Neuronal stem cell (in vitro differentiated cells): Measurements from ENCODE around the gene TRPM8.
"Not testable (repeated sequence)": the region's sequence is repeated elsewhere in the genome, so short reads cannot be mapped to it uniquely, and the experiment has no call there.

Source experiments
- DNase-seq: peaks from one replicate; pipeline ENCODE4 v3.0.0-alpha.2; 2013; ENCODE audit warnings: low spot score
- H2AFZ ChIP-seq: one replicate; pipeline ENCODE4 v1.6.1; 2013; ENCODE audit warnings: mild to moderate bottlenecking, low read length, inconsistent platforms
- H2AK5ac ChIP-seq: 2 replicates; pipeline ENCODE4 v1.6.1; 2013; ENCODE audit warnings: low read depth, mild to moderate bottlenecking, inconsistent platforms, low read length, moderate library complexity, mixed read lengths
- H2BK120ac ChIP-seq: 2 replicates; pipeline ENCODE4 v1.6.1; 2013; ENCODE audit warnings: low read depth, mild to moderate bottlenecking, inconsistent platforms, low read length, moderate library complexity, mixed read lengths
- H2BK12ac ChIP-seq: one replicate; pipeline ENCODE4 v1.6.1; 2013; ENCODE audit warnings: low read length, inconsistent platforms
- H2BK15ac ChIP-seq: 2 replicates; pipeline ENCODE4 v1.6.1; 2013; ENCODE audit warnings: mild to moderate bottlenecking, low read length, inconsistent platforms, mixed read lengths
- H2BK5ac ChIP-seq: one replicate; pipeline ENCODE4 v1.6.1; 2013; ENCODE audit warnings: inconsistent platforms, mild to moderate bottlenecking, low read length, moderate library complexity
- H3K14ac ChIP-seq: one replicate; pipeline ENCODE4 v1.6.1; 2013; ENCODE audit warnings: low read length, inconsistent platforms
- H3K18ac ChIP-seq: 2 replicates; pipeline ENCODE4 v1.6.1; 2013; ENCODE audit warnings: low read length, inconsistent platforms
- H3K23ac ChIP-seq: 2 replicates; pipeline ENCODE4 v1.6.1; 2013; ENCODE audit warnings: low read depth, mild to moderate bottlenecking, mixed read lengths, low read length, inconsistent platforms; ENCODE audit not compliant: poor library complexity
- H3K27ac ChIP-seq: replicated peaks from 3 replicates; pipeline ENCODE4 v1.5.1; 2013; ENCODE audit warnings: low read length, inconsistent platforms
- H3K27me3 ChIP-seq, 3 experiments: 2 replicates each; pipeline ENCODE4 v1.6.1; 2013; ENCODE audit warnings: low read length in 3 of 3, mild to moderate bottlenecking in 2 of 3, inconsistent platforms in 1 of 3, low read depth in 1 of 3, mixed read lengths in 1 of 3, moderate library complexity in 1 of 3; ENCODE audit not compliant: control insufficient read depth in 3 of 3, insufficient read depth in 3 of 3
- H3K36me3 ChIP-seq, 2 donors: replicated peaks in 1 of 2; 2 replicates each; pipeline ENCODE4 v1.6.1; 2013; ENCODE audit warnings: low read length in 2 of 2; ENCODE audit not compliant: control insufficient read depth in 2 of 2, insufficient read depth in 2 of 2
- H3K4ac ChIP-seq: 2 replicates; pipeline ENCODE4 v1.6.1; 2013; ENCODE audit warnings: inconsistent platforms, mild to moderate bottlenecking, low read length, moderate library complexity
- H3K4me1 ChIP-seq, 2 donors: 1 replicate in 1 of 2; 2 replicates in 1 of 2; pipeline ENCODE4 v1.6.1; 2013; ENCODE audit warnings: low read length in 2 of 2, low read depth in 1 of 2; ENCODE audit not compliant: control insufficient read depth in 2 of 2, insufficient read depth in 1 of 2
- H3K4me2 ChIP-seq: one replicate; pipeline ENCODE4 v1.6.1; 2013; ENCODE audit warnings: mild to moderate bottlenecking, low read length, inconsistent platforms; ENCODE audit not compliant: insufficient read depth, poor library complexity, severe bottlenecking
- H3K4me3 ChIP-seq, 2 donors: 2 replicates each; pipeline ENCODE4 v1.5.1; 2013; ENCODE audit warnings: low read length in 2 of 2, mild to moderate bottlenecking in 2 of 2, inconsistent platforms in 1 of 2, moderate library complexity in 1 of 2
- H3K79me1 ChIP-seq: one replicate; pipeline ENCODE4 v1.6.1; 2013; ENCODE audit warnings: low read depth, mild to moderate bottlenecking, inconsistent platforms, low read length, moderate library complexity
- H3K9ac ChIP-seq: one replicate; pipeline ENCODE4 v1.6.1; 2013; ENCODE audit warnings: mild to moderate bottlenecking, low read depth, low read length, inconsistent platforms; ENCODE audit not compliant: poor library complexity
- H3K9me3 ChIP-seq, 2 donors: replicated peaks in 1 of 2; 2 replicates each; pipeline versions ENCODE3 to v1.6.1; 2013; ENCODE audit warnings: low read length in 2 of 2, mild to moderate bottlenecking in 2 of 2, inconsistent platforms in 1 of 2, low read depth in 1 of 2, mixed read lengths in 1 of 2, moderate library complexity in 1 of 2; ENCODE audit not compliant: control insufficient read depth in 2 of 2, insufficient read depth in 1 of 2
- H4K8ac ChIP-seq: one replicate; pipeline ENCODE4 v1.6.1; 2013; ENCODE audit warnings: low read depth, mild to moderate bottlenecking, inconsistent platforms, low read length, moderate library complexity
- H4K91ac ChIP-seq: one replicate; pipeline ENCODE4 v1.6.1; 2013; ENCODE audit warnings: low read length, low read depth, mild to moderate bottlenecking, inconsistent platforms; ENCODE audit not compliant: poor library complexity
- WGBS, 2 donors: extraction: QIAGEN DNeasy Blood & Tissue Kit; methylation state at CpG; one replicate each; pipeline ENCODE4 v1.1.7; 2013; ENCODE audit warnings: missing lambda C conversion rate in 2 of 2, mixed read lengths in 1 of 2; ENCODE audit not compliant: insufficient read length in 2 of 2, insufficient replicate concordance in 1 of 2; ENCODE audit errors: extremely low coverage in 2 of 2; 5-methylcytosine and 5-hydroxymethylcytosine counted together

Gene TRPM8

DNA sequence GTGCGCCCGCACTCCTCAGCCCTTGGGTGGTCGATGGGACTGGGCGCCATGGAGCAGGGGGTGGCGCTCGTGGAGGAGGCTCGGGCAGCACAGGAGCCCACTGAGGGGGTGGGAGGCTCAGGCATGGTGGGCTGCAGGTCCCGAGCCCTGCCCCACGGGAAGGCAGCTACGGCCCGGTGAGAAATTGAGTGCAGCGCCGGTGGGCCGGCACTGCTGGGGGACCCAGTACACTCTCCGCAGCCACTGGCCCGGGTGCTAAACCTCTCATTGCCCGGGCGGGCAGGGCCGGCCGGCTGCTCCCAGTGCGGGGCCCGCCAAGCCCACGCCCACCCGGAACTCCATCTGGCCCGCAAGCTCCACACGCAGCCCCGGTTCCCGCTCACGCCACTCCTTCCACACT, 55.3 kb downstream of the TRPM8 start:
- not testable (repeated sequence) for H3K4ac ChIP-seq, H4K8ac ChIP-seq, H2AFZ ChIP-seq, DNase-seq, H3K23ac ChIP-seq, H3K18ac ChIP-seq, H3K4me3 ChIP-seq, H2BK15ac ChIP-seq, H2AK5ac ChIP-seq, H3K14ac ChIP-seq, H3K27ac ChIP-seq, H3K9me3 ChIP-seq, H3K4me1 ChIP-seq, H2BK120ac ChIP-seq, H3K27me3 ChIP-seq, H2BK5ac ChIP-seq, H3K79me1 ChIP-seq, H4K91ac ChIP-seq, H2BK12ac ChIP-seq, H3K36me3 ChIP-seq, H3K4me2 ChIP-seq
- no CpG with 5 or more reads among the region's 29 CpGs for WGBS, 2 donors
- H3K9ac ChIP-seq: peak overlapping the region; percentile 12

DNA sequence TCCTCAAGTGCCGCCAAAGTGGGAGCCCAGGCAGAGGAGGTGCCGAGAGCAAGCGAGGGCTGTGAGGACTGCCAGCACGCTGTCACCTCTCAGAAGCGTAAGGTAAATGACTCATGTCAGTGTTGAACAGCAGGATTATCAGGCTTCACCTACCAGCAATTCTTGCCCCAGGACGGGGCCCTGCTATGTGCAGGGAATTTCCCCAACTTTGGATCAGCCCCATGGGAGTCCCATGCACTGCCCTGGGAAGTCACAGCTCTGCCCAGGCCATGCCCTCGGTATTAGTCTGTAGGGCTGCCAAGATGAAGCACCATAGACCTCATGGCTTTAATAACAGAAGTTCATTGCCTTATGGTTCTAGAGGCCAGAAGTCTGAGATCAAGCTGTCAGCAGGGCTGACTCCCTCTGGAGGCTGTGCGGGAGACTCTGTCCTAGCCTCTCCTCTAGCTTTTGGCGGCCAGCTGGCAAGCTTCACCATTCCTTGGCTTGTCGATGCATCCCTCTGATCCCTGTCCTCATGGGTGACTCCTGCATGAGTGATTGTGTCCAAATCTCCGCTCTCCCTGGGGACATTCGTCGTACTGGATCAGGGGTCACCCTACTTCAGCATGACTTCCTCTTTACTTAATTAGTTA, 55.9 kb downstream of the TRPM8 start:
- Histone ChIP-seq H3K4me1 (peaks cover 3 to 5% of the 10 kb centered on the region in 2 donors), H4K91ac (no peak overlapping the region), H2AK5ac (no peak overlapping the region), H2AFZ (no peak overlapping the region), H2BK5ac (no peak overlapping the region), H3K9ac (no peak overlapping the region), H3K27ac (no peak overlapping the region), H2BK12ac (no peak overlapping the region), H3K18ac (no peak overlapping the region), H3K36me3 (peaks cover 0 to 8% of the 10 kb centered on the region in 2 donors), H3K4ac (no peak overlapping the region), H3K14ac (no peak overlapping the region), H3K4me2 (no peak overlapping the region), H4K8ac (no peak overlapping the region), H2BK120ac (no peak overlapping the region), H3K79me1 (no peaks in the 10 kb centered on the region), H2BK15ac (no peak overlapping the region), H3K23ac (no peak overlapping the region), H3K4me3 (no peak overlapping the region), H3K9me3 (no peaks in the 10 kb centered on the region), H3K27me3 (no peaks in the 10 kb centered on the region)
- whole genome bisulfite sequencing, 2 donors: no CpG with 5 or more reads among the region's 13 CpGs
- no peak for DNase-seq

- Histone ChIP-seq H3K4me2 (no peak overlapping the region), H3K23ac (no peak overlapping the region), H3K27ac (no peak overlapping the region), H3K14ac (no peak overlapping the region), H3K9me3 (no peaks in the 10 kb centered on the region), H3K4me3 (no peak overlapping the region), H2AFZ (no peak overlapping the region), H4K8ac (no peak overlapping the region), H3K4ac (no peak overlapping the region), H3K18ac (no peak overlapping the region), H4K91ac (no peak overlapping the region), H3K27me3 (no peaks in the 10 kb centered on the region), H2BK120ac (no peak overlapping the region), H2AK5ac (no peak overlapping the region), H3K9ac (no peak overlapping the region), H3K79me1 (no peaks in the 10 kb centered on the region), H2BK15ac (no peak overlapping the region), H2BK12ac (no peak overlapping the region), H3K4me1 (peaks cover 3 to 5% of the 10 kb centered on the region in 2 donors), H2BK5ac (no peak overlapping the region), H3K36me3 (peaks cover 0 to 8% of the 10 kb centered on the region in 2 donors)
- no peak for DNase-seq
- no CpG with 5 or more reads among the region's 6 CpGs for WGBS, 2 donors
Observed at GRCh38 chr2:233973786-233974185, 56.6 kb downstream of the TRPM8 start.

- WGBS, 2 donors: no CpG with 5 or more reads among the region's 4 CpGs
- H3K9me3 ChIP-seq: no peaks in the 10 kb centered on the region
- DNase-seq: no peak
Observed at GRCh38 chr2:233974530-233975071, 57.4 kb downstream of the TRPM8 start.

More at GRCh38 chr2:233974530-233975071, 57.4 kb downstream of the TRPM8 start:
- Histone ChIP-seq H3K27ac (no peak overlapping the region), H4K91ac (no peak overlapping the region), H3K4ac (no peak overlapping the region), H3K9ac (no peak overlapping the region), H3K79me1 (no peaks in the 10 kb centered on the region), H2BK5ac (no peak overlapping the region), H3K14ac (no peak overlapping the region), H3K4me3 (no peak overlapping the region), H2BK120ac (no peak overlapping the region), H4K8ac (no peak overlapping the region), H2AK5ac (no peak overlapping the region), H3K4me1 (peaks cover 3 to 5% of the 10 kb centered on the region in 2 donors), H2BK15ac (no peak overlapping the region), H2BK12ac (no peak overlapping the region), H3K4me2 (no peak overlapping the region), H3K27me3 (no peaks in the 10 kb centered on the region), H3K18ac (no peak overlapping the region), H3K23ac (no peak overlapping the region), H3K36me3 (peaks cover 0 to 8% of the 10 kb centered on the region in 2 donors), H2AFZ (no peak overlapping the region)
